Measurements from ENCODE around the gene GRIN3A.

GRIN3A gene

DNA sequence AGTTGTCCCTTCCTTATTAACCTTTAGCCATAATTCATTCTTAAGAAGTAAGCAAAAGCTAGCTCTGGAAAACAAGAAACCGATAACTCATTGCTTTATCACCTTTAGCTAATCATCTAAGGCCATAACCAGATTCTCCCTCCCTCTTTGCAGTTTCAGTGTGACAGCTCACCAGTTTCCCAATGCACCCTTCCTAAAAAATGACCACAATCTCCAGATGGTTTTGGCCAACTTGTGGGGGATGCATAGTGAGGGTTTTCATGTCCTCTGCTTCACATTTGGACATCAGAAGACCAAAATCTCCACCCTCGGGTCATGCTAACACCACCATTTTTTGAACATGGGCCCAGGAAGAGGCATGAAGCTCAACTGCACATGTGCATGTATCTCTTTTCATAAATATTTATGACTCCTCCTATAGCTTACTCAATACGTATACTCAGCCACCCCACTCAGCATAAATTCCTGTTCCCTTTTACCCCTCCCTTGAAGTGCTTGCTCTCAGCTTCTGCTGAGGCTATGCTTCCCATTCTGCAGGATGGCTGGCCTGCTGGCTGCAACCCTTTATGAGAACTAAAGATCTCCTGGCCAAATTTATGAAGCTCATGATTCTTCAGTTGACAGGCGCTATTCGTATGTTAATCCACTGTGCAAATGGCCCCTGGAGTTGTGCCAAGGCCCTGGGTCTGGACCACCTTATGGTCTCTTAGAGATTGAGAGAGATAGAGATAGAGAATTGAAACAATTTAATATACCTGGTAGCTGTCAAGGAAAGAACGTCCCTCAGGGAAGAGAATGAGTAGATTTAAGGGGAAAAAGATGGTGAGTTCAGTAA, 158.5 kb downstream of the GRIN3A start:
- H3K4me2 ChIP-seq (ENCODE audit: low read length), result no peak overlapping the region
- no peaks in the 10 kb centered on the region for H3F3A ChIP-seq (ENCODE audit: control insufficient read depth, insufficient read depth)
- no peak overlapping the region for H3K27ac ChIP-seq (ENCODE audit: low read depth, low read length)
- no peaks in the 10 kb centered on the region for H3K27me3 ChIP-seq (ENCODE audit: control insufficient read depth, low read length)
- peaks cover 5% of the 10 kb centered on the region; the same call in 1 of the 2 replicates for H3K4me1 ChIP-seq (ENCODE audit: control insufficient read depth, low read length)
- no peak overlapping the region for H3K4me3 ChIP-seq (ENCODE audit: low read length)
- no peaks in the 10 kb centered on the region; the same call in 1 of the 2 replicates for H3K9me2 ChIP-seq (replicated peaks; ENCODE audit: control insufficient read depth, low read length)
- no peak for TF ChIP-seq EZH2phosphoT487 (IDR thresholded peaks at IDR 0.05; ENCODE audit: borderline replicate concordance, low read length)
- TF ChIP-seq, protein P1, sequence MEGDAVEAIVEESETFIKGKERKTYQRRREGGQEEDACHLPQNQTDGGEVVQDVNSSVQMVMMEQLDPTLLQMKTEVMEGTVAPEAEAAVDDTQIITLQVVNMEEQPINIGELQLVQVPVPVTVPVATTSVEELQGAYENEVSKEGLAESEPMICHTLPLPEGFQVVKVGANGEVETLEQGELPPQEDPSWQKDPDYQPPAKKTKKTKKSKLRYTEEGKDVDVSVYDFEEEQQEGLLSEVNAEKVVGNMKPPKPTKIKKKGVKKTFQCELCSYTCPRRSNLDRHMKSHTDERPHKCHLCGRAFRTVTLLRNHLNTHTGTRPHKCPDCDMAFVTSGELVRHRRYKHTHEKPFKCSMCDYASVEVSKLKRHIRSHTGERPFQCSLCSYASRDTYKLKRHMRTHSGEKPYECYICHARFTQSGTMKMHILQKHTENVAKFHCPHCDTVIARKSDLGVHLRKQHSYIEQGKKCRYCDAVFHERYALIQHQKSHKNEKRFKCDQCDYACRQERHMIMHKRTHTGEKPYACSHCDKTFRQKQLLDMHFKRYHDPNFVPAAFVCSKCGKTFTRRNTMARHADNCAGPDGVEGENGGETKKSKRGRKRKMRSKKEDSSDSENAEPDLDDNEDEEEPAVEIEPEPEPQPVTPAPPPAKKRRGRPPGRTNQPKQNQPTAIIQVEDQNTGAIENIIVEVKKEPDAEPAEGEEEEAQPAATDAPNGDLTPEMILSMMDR (IDR thresholded peaks at IDR 0.05; ENCODE audit: low read depth, low read length, poor library complexity, severe bottlenecking), result no peak
- no peaks in the 10 kb centered on the region for H3K9me3 ChIP-seq (ENCODE audit: control insufficient read depth, insufficient read depth, low read length)
- no peaks in the 10 kb centered on the region for H3K36me3 ChIP-seq (ENCODE audit: control insufficient read depth, low read length)
- no peaks in the 10 kb centered on the region for H4K20me1 ChIP-seq (ENCODE audit: control insufficient read depth, insufficient read depth, low read depth, low read length)
- no peaks in the 10 kb centered on the region for H3K79me2 ChIP-seq (ENCODE audit: control insufficient read depth, low read length)

DNA sequence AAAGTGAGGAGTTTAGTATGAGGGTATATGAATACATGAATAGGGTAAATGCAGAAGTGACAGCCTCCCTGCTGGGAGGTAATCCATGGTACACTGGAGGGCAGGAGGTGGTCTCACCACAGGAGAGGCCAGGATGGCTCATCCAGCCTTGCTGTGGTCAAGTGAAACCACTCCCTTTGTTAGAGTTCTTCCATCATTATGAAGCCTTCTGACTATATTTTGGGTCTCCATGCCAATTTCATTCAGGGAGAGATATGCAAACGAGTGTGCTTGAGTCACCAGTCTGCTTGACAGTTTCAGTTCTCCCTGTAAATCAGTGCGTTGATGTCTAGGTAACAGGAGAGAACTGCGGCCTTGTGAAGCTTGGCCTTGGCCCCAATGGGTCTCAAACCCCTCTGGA, 160.1 kb downstream of the GRIN3A start:
- Histone ChIP-seq H3K9me2 (replicated peaks; ENCODE audit: control insufficient read depth, low read length) (no peaks in the 10 kb centered on the region; the same call in 1 of the 2 replicates), H3K27ac (ENCODE audit: low read depth, low read length) (no peak overlapping the region), H3K9me3 (ENCODE audit: control insufficient read depth, insufficient read depth, low read length) (no peaks in the 10 kb centered on the region), H3K4me1 (ENCODE audit: control insufficient read depth, low read length) (peaks cover 5% of the 10 kb centered on the region; the same call in 1 of the 2 replicates), H3K79me2 (ENCODE audit: control insufficient read depth, low read length) (no peaks in the 10 kb centered on the region), H4K20me1 (ENCODE audit: control insufficient read depth, insufficient read depth, low read depth, low read length) (no peaks in the 10 kb centered on the region), H3F3A (ENCODE audit: control insufficient read depth, insufficient read depth) (no peaks in the 10 kb centered on the region), H3K4me3 (ENCODE audit: low read length) (no peak overlapping the region), H3K27me3 (ENCODE audit: control insufficient read depth, low read length) (no peaks in the 10 kb centered on the region), H3K36me3 (ENCODE audit: control insufficient read depth, low read length) (no peaks in the 10 kb centered on the region), H3K4me2 (ENCODE audit: low read length) (no peak overlapping the region)
- TF ChIP-seq, protein P1 (IDR thresholded peaks at IDR 0.05; ENCODE audit: low read depth, low read length, poor library complexity, severe bottlenecking), result no peak
- no peak for TF ChIP-seq EZH2phosphoT487 (IDR thresholded peaks at IDR 0.05; ENCODE audit: borderline replicate concordance, low read length)

GRCh38 chr9:101574731-101575333, 163.6 kb downstream of the GRIN3A start:
- Histone ChIP-seq H3K4me2 (ENCODE audit: low read length) (no peak overlapping the region), H4K20me1 (ENCODE audit: control insufficient read depth, insufficient read depth, low read depth, low read length) (no peaks in the 10 kb centered on the region), H3K36me3 (ENCODE audit: control insufficient read depth, low read length) (no peaks in the 10 kb centered on the region; the same call in 1 of the 2 replicates), H3K27ac (ENCODE audit: low read depth, low read length) (no peak overlapping the region), H3K27me3 (ENCODE audit: control insufficient read depth, low read length) (no peaks in the 10 kb centered on the region), H3K79me2 (ENCODE audit: control insufficient read depth, low read length) (no peaks in the 10 kb centered on the region), H3K4me1 (ENCODE audit: control insufficient read depth, low read length) (peaks cover 5% of the 10 kb centered on the region; the same call in 1 of the 2 replicates), H3K4me3 (ENCODE audit: low read length) (no peak overlapping the region), H3K9me2 (replicated peaks; ENCODE audit: control insufficient read depth, low read length) (no peaks in the 10 kb centered on the region; the same call in 1 of the 2 replicates), H3K9me3 (ENCODE audit: control insufficient read depth, insufficient read depth, low read length) (no peaks in the 10 kb centered on the region), H3F3A (ENCODE audit: control insufficient read depth, insufficient read depth) (no peaks in the 10 kb centered on the region)
- TF ChIP-seq EZH2phosphoT487 (IDR thresholded peaks at IDR 0.05; ENCODE audit: borderline replicate concordance, low read length), result no peak
- TF ChIP-seq, protein P1 (IDR thresholded peaks at IDR 0.05; ENCODE audit: low read depth, low read length, poor library complexity, severe bottlenecking), result no peak
